Dermis lymphatic vessel endothelial cell (primary cell): ENCODE measurements around the gene FAM72A. TPM values are rescaled to one million over a fixed set of nuclear protein-coding genes. Genes with fewer than 3 reads are reported as not detected.

Experiments used
- total RNA-seq: library from RNA; depleted of rRNA; stranded (reverse); fragments of >200 nt; gene quantifications from 2 replicates; pipeline ENCODE4 v1.2.1, GENCODE V29; 2014

FAM72A gene
- total RNA-seq = 4.6 and 6.3 TPM in 2 replicates

GRCh38 chr1:206202789-206203363 is at the start of gene FAM72A:
TSS of gene FAM72A (minus strand) at chr1:206202839. CDS start at chr1:206202025, 814 bp downstream.

DNA sequence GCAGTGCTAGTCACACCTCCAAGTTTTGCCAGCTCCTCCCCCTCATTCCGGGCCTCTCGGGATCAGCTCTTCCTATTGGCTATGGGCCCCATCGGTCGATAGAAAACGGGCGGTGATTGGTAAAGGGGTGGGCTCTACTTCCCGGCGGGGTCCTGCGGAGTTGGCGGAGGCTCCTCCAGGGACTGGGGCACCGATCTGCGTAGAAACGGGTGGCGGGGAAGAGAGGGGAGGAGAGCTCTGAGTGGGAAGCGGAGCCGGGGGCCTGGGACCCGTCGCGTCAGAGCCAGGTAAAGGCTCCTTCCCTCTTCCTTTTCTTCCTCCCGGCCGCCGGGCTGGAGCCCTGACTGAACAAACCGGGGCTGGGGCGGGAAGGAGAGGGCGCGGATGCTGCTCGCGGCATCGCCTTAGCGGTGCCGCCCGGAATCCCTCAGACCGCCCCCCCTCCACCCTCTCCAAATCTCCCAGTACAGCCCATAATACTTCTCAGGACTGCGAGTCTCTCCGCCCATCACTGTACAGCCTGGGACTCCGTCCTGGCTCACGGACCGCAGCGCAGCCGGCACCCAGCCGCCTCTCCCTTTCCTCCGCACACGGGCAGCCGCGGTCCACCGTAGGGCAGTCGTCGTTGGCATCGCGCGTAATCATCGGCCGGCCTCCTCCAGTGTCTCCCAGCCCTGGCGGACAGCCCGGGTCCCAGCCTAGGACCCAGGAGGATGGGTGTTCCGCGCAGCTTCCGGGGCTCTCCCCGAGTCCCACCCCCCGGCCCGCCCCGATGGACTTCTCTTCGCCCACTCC is 922 bp upstream of the FAM72A start, which contains the start of gene SRGAP2:
Gene SRGAP2 (plus strand): TSS at position 178 of the 795 bp plus-strand sequence. CDS start 2,430 bp downstream, outside the sequence.

Other genes with a start within 250 kb of the FAM72A start
- gene RAB7B, start 199.4 kb downstream of the FAM72A start, total RNA-seq = under 0.01 TPM in 1 of 2 replicates, not detected in the other
- not detected in 2 replicates for gene CTSE, start 178.9 kb downstream of the FAM72A start, total RNA-seq
- not detected in 2 replicates for gene RHEX, start 149.7 kb downstream of the FAM72A start, total RNA-seq
- gene AVPR1B, start 85.5 kb downstream of the FAM72A start, total RNA-seq = not detected in 2 replicates
- 59.2 and 85.1 TPM in 2 replicates for gene SRGAP2, start 702 bp upstream of the FAM72A start, total RNA-seq